GM19239 (cell line): Measurements from ENCODE around the gene NT5C3B.
A peak's percentile ranks its signal among the peaks of the same experiment; 100 is the strongest.
"Not testable (repeated sequence)": the region's sequence is repeated elsewhere in the genome, so short reads cannot be mapped to it uniquely, and the experiment has no call there.

Source experiments
- DNase-seq: peaks from one replicate; pipeline ENCODE4 v3.0.0; 2011; ENCODE audit warnings: low spot score; ENCODE audit not compliant: insufficient read length
- FAIRE-seq: peaks from 2 replicates; lab custom pipeline; 2011; peaks lifted over from hg19 to GRCh38; lab: Jason Lieb, UNC

NT5C3B gene

DNA sequence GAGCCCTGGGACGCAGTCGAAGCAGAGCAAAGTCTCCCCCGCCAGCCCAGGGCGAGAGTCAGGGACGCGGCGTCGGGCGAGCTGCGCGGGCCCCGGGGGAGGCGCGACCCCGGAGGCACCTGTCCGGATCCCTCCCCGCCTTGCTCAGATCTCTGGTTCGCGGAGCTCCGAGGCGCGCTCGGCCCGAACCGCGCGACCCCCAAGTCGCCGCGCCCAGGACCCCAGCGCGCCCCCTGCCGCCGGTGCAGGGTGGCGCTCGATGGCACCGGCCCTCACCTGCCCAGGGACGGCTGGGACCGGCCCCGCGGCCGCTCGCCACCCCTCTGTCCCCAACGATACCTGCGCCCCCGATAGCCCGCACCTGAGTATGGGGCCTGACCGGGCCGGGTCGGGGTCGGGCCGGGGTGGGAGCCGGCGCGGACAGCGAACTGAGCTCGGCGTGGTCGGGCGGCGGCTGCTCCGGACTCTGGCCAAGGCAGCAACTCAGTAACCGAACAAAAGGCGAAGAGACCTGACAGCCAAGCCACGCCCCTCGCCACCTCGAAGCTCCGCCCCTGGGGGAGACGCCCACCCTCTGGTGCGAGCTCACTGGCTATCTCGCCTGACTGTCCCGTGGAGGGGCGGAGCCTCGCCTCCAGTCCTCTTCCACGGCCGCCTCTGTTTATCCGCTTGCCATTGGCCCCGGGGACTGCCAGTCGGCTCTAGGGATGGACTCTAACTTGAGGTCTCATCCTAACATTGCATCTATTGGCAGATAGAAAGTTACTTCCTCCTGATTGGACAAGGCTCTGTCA, 49.6 kb downstream of the NT5C3B start, which contains the start of gene JUP:
TSS of gene JUP (minus strand) at position 485 of the 794 bp plus-strand sequence. CDS start 14,857 bp downstream, outside the sequence.
- FAIRE-seq: peak; percentile 58

GRCh38 chr17:41785859-41786226, 50.2 kb downstream of the NT5C3B start:
- FAIRE-seq (no peak), DNase-seq (no peak)

More for the DNA sequence above, 49.6 kb downstream of the NT5C3B start, which contains the start of gene JUP:
- peak; percentile 95 for DNase-seq

DNA sequence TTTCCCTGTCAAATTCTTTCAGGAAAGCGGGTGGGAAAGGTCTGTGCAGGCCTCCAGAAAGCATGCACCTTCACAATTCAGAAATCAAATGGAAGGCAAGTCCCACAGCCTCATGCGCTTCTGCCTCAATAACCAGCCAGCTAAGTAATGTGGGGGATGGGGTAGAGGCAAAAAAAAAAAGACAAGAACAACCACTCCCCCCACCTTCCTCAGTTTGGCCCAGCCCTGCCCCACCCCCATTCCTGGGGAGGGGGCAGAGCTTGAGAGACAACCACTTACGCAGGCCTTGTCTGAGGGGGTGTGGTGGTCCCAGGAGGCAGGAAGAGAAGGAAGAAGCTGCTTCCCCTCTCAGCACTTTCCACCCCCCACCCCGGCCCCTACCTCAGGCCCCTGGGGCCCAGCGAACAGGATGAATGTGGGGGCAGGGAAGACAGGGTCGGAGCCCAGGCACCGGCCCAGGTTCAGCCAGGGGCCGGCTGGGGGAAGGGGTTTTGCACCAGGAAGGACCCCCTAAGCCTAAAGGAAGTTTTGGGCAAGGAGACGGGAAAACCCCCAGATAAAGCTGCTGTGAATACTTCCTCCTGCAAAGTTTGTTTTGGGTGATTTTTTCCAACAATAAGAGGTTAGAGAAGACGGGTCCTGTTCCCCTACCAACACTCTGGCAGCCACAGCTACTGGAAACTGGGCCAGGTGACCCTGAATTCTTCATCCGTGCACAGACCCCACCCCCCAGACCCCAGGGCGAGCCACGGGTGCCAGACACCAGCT, 50.8 kb downstream of the NT5C3B start:
- no peak for FAIRE-seq
- DNase-seq: no peak

GRCh38 chr17:41784207-41784744, 51.8 kb downstream of the NT5C3B start:
- FAIRE-seq (no peak), DNase-seq (no peak)

DNA sequence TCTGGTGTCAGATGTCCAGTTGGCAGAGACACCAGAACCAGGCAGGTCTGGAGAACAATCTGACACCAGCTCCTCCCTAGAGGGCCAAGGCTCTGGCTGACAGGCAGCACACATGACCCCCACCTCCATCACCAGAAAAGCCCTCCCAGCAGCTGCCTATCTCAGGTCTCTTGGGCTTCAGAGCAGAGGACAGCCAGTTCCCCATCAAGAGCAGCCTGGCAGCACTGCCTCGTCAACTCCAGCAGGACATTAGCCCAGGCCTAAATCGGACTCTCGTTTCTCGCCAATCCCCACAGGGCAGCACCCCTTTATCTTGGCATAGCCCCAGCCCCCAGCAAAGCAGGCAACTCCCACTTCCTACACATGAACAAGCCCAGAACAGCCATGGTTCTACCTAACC, 53.9 kb downstream of the NT5C3B start:
- no peak for DNase-seq
- no peak for FAIRE-seq

DNA sequence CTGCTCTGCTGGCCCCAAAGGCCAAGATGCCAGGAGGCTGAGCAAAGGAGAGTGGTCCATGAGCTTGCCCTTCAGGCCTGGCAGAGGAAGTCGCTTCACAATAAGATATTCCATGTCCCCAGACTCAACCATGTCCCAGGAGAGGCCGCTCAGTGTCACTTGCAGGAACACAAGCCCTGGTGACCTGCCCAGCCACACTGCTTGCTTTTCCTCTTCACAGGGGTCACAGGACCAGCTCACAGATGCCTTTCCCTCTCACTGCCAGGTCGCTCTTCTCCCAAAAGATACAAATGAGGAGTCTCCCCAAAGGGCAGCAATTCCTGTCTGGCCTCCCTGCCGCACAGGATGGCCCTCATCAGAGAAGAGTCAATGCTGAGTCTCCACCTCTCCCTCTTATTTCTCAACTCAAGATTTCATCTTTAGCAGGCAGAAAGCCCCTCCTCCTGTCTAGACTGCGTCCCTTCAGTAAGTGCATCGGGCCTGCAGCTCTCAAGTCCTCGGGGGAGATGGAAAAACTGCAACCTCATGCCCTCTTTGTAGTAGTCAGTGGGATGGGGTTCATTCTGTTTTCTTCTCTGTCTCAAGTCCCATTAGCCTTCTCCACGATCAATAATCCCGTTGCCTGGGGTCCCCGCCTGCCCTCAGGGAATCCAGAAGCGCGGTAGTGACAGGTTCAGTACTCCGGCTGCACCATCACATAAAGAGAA, 54.5 kb downstream of the NT5C3B start:
- FAIRE-seq: no peak
- DNase-seq: no peak

DNA sequence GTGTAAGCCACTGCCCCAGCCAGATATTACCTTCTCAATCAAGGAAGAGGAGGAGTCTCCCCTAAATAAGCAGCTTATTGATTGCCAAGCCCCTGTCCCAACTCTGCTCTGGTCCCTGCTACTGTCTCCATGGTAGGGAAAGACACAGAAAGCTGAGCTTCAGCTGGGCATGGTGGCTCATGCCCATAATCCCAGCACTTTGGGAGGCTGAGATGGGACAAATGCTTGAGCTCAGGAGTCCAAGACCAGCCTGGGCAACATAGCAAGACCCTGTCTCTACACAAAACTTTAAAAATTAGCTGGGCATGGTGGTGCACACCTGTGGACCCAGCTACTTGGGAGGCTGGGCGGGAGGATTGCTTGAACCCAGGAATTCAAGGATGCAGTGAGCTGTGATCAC, 56.1 kb downstream of the NT5C3B start:
- FAIRE-seq (no peak), DNase-seq (no peak)

GRCh38 chr17:41777574-41778188, 58.4 kb downstream of the NT5C3B start:
- no peak for FAIRE-seq
- no peak for DNase-seq

- FAIRE-seq (no peak), DNase-seq (no peak)
These were observed 58.9 kb downstream of the NT5C3B start for GRCh38 chr17:41777157-41777573.

- not testable (repeated sequence) for FAIRE-seq
These were observed 59.7 kb downstream of the NT5C3B start for GRCh38 chr17:41776262-41776900.

GRCh38 chr17:41775394-41776226, 60.4 kb downstream of the NT5C3B start:
- no peak for FAIRE-seq

More at GRCh38 chr17:41776262-41776900, 59.7 kb downstream of the NT5C3B start:
- DNase-seq: not testable (repeated sequence)

More at GRCh38 chr17:41775394-41776226, 60.4 kb downstream of the NT5C3B start:
- no peak for DNase-seq
